ENCODE measurements around the gene KCNN4. TPM values are rescaled to one million over a fixed set of nuclear protein-coding genes. Genes with fewer than 3 reads are reported as not detected.

Gene KCNN4
- total RNA-seq, 4 donors from 2014 or later: 26.5 to 72.2 (median 37.4) TPM; not detected in 1

DNA sequence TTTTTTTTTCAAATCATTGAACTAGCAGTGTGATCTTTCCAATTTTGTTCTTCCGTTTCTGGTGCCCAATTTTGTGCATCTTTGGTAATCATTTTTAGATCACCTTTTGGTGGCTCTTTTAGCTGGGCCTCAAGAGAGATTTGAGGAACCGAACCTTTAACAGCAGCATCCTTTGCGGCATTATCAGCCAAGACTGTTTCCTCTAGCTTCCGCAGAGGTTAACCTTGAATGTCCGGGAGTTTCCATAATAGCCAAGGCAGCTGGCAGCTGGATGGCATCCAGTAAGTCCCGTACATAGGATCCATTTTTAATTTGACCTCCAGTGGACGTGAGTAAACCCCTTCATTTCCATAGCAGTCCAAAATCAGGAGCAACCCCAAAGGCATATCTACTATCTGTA, 55.3 kb downstream of the KCNN4 start:
- TF ChIP-seq, protein P1, sequence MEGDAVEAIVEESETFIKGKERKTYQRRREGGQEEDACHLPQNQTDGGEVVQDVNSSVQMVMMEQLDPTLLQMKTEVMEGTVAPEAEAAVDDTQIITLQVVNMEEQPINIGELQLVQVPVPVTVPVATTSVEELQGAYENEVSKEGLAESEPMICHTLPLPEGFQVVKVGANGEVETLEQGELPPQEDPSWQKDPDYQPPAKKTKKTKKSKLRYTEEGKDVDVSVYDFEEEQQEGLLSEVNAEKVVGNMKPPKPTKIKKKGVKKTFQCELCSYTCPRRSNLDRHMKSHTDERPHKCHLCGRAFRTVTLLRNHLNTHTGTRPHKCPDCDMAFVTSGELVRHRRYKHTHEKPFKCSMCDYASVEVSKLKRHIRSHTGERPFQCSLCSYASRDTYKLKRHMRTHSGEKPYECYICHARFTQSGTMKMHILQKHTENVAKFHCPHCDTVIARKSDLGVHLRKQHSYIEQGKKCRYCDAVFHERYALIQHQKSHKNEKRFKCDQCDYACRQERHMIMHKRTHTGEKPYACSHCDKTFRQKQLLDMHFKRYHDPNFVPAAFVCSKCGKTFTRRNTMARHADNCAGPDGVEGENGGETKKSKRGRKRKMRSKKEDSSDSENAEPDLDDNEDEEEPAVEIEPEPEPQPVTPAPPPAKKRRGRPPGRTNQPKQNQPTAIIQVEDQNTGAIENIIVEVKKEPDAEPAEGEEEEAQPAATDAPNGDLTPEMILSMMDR (IDR thresholded peaks at IDR 0.05): no peak
- TF ChIP-seq POLR2A (IDR thresholded peaks at IDR 0.05): no peak
- TF ChIP-seq POLR2AphosphoS5 (IDR thresholded peaks at IDR 0.05): no peak
- no peak for TF ChIP-seq EP300 (IDR thresholded peaks at IDR 0.05; ENCODE audit: low read depth)
- Histone ChIP-seq H3K27me3 (no peaks in the 10 kb centered on the region), H3K4me1 (no peaks in the 10 kb centered on the region), H3K4me3 (no peak overlapping the region), H3K36me3 (no peaks in the 10 kb centered on the region), H3K27ac (no peak overlapping the region), H3K9me3 (no peaks in the 10 kb centered on the region)
- DNase-seq: no peak
- intact Hi-C loops (cut with DNase I; ENCODE audit: low total_unique reads) (no loop called here), in situ Hi-C loops (cut with MboI; ENCODE audit: low pct_ligation_motif_present in 1 of 4, low pct_unique_long_range_greater_than_20kb in 1 of 4, low sequenced_read_pairs in 3 of 4) (no loop called here)
- 45% methylated on average over 7 of the region's 7 CpGs; no CpG with 5 or more reads in 1 of the 2 donors for WGBS, 2 donors (ENCODE audit: low coverage in 1 of 2)

DNA sequence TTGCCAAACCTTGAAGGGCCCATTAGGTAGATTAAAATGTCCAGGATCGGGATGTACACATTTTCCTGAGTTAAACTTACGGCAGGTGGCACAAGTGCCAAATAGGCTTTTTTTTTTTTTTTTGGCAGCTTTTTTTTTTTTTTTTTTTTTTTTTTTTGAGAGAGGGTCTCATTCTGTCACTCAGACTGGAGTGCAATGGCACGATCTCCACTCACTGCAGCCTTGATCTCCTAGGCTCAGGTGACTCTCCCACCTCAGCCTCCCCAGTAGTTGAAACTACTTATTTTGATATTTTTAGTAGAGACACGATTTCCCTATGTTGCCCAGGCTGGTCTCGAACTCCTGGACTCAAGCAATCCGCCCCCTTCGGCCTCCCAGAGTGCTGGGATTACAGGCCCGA, 55.9 kb downstream of the KCNN4 start:
- 76% methylated on average over 8 of the region's 8 CpGs; no CpG with 5 or more reads in 1 of the 2 donors for WGBS, 2 donors (ENCODE audit: low coverage in 1 of 2)
- intact Hi-C loops (cut with DNase I; ENCODE audit: low total_unique reads): no loop called here
- in situ Hi-C loops (cut with MboI; ENCODE audit: low pct_ligation_motif_present in 1 of 4, low pct_unique_long_range_greater_than_20kb in 1 of 4, low sequenced_read_pairs in 3 of 4): no loop called here
- Histone ChIP-seq H3K4me3 (no peak overlapping the region), H3K27me3 (no peaks in the 10 kb centered on the region), H3K36me3 (no peaks in the 10 kb centered on the region), H3K9me3 (no peaks in the 10 kb centered on the region), H3K27ac (no peak overlapping the region), H3K4me1 (no peaks in the 10 kb centered on the region)
- DNase-seq: no peak
- TF ChIP-seq POLR2AphosphoS5 (IDR thresholded peaks at IDR 0.05) (no peak), EP300 (IDR thresholded peaks at IDR 0.05; ENCODE audit: low read depth) (no peak), POLR2A (IDR thresholded peaks at IDR 0.05) (no peak)
- TF ChIP-seq, protein P1 (IDR thresholded peaks at IDR 0.05): no peak

DNA sequence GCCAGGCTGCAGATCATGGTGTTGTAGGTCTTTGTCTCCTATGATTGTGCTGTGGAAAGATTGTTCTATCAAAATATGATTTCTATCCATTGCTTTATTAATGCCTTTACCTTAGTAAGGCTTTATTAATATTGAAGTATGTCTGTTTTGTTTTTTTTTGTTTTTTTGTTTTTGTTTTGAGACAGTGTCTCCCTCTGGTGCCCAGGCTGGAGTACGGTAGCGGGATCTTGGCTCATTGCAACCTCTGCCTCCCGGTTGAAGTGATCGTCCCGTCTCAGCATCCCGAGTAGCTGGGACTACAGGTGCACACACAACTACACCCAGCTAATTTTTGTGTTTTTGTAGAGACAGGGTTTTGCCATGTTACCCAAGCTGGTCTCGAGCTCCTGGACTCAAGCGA, 57.2 kb downstream of the KCNN4 start:
- Histone ChIP-seq H3K4me1 (no peaks in the 10 kb centered on the region), H3K27ac (no peak overlapping the region), H3K9me3 (no peaks in the 10 kb centered on the region), H3K27me3 (no peaks in the 10 kb centered on the region), H3K4me3 (no peak overlapping the region), H3K36me3 (no peaks in the 10 kb centered on the region)
- 43 to 67% methylated on average over 3 to 8 of the region's 8 CpGs for WGBS, 2 donors (ENCODE audit: low coverage in 1 of 2)
- in situ Hi-C loops (cut with MboI; ENCODE audit: low pct_ligation_motif_present in 1 of 4, low pct_unique_long_range_greater_than_20kb in 1 of 4, low sequenced_read_pairs in 3 of 4): no loop called here
- TF ChIP-seq POLR2AphosphoS5 (IDR thresholded peaks at IDR 0.05): no peak
- TF ChIP-seq POLR2A (IDR thresholded peaks at IDR 0.05): no peak
- TF ChIP-seq, protein P1 (IDR thresholded peaks at IDR 0.05): peak; percentile 26 to 60 (median 39)
- no peak for DNase-seq
- intact Hi-C loops (cut with DNase I; ENCODE audit: low total_unique reads): no loop called here

DNA sequence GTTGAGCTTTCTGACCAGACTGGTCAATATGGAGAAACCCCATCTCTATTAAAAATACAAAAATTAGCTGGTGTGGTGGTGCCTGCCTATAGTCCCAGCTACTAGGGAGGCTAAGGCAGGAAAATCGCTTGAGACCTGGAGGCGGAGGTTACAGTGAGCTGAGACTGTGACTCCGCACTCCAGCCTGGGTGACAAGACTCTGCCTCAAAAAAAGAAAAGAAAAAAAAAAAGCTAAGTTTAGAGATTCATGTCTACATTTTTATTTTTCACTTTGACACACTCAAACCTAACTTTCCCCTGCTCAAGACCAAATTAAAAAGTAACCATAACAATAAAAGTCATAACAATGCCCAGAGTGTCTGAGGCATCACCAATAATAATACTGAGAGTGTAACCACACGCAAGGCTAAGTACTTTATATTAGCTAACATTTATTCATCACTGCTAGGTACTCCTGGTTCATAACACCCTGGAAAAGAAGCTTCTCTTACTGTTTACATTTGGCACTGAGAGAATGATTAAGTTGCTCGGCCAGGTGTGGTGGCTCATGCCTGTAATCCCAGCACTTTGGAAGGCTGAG, 59.2 kb downstream of the KCNN4 start:
- 70 to 73% methylated on average over 4 to 5 of the region's 5 CpGs for WGBS, 2 donors (ENCODE audit: low coverage in 1 of 2)
- no peaks in the 10 kb centered on the region for H3K27me3 ChIP-seq
- no peaks in the 10 kb centered on the region for H3K9me3 ChIP-seq
- H3K27ac ChIP-seq: no peak overlapping the region
- in situ Hi-C loops (cut with MboI; ENCODE audit: low pct_ligation_motif_present in 1 of 4, low pct_unique_long_range_greater_than_20kb in 1 of 4, low sequenced_read_pairs in 3 of 4) (no loop called here), intact Hi-C loops (cut with DNase I; ENCODE audit: low total_unique reads) (no loop called here)
- DNase-seq: no peak
- no peak overlapping the region for H3K4me3 ChIP-seq
- H3K4me1 ChIP-seq: no peaks in the 10 kb centered on the region
- no peaks in the 10 kb centered on the region for H3K36me3 ChIP-seq
- TF ChIP-seq, protein P1 (IDR thresholded peaks at IDR 0.05): no peak
- TF ChIP-seq POLR2A (IDR thresholded peaks at IDR 0.05): no peak
- TF ChIP-seq EP300 (IDR thresholded peaks at IDR 0.05; ENCODE audit: low read depth): no peak
- no peak for TF ChIP-seq POLR2AphosphoS5 (IDR thresholded peaks at IDR 0.05)

Data from transverse colon (tissue), 4 donors.